Karpas-422 (cell line): ENCODE results near the gene SOCS3. TPM values are rescaled to one million over a fixed set of nuclear protein-coding genes. Genes with fewer than 3 reads are reported as not detected.

ENCODE experiments used
- DNase-seq: peaks from one replicate; pipeline ENCODE4 v3.0.0-alpha.2; 2015
- H2AFZ ChIP-seq: fragments of 200-600 bp; sonication (generic); 2 replicates; pipeline ENCODE4 v1.6.1; 2014; ENCODE audit warnings: antibody characterized with exemption, low read length, mixed read lengths
- H3K27ac ChIP-seq: fragments of 200-600 bp; sonication (generic); 2 replicates; pipeline ENCODE4 v1.5.1; 2014; ENCODE audit warnings: mild to moderate bottlenecking, low read length, moderate library complexity
- H3K27me3 ChIP-seq: fragments of 200-600 bp; sonication (generic); 2 replicates; pipeline ENCODE4 v1.6.1; 2014; ENCODE audit warnings: low read length, mixed read lengths
- H3K36me3 ChIP-seq: fragments of 200-600 bp; sonication (generic); 2 replicates; pipeline ENCODE4 v1.6.1; 2014; ENCODE audit warnings: low read length, mixed read lengths; ENCODE audit not compliant: insufficient read depth
- H3K4me1 ChIP-seq: fragments of 200-600 bp; sonication (generic); 2 replicates; pipeline ENCODE4 v1.6.1; 2014; ENCODE audit warnings: mild to moderate bottlenecking, low read length, mixed read lengths
- H3K4me2 ChIP-seq: fragments of 200-600 bp; sonication (generic); 2 replicates; pipeline ENCODE4 v1.6.1; 2014; ENCODE audit warnings: low read length, low read depth, mild to moderate bottlenecking; ENCODE audit not compliant: poor library complexity, severe bottlenecking
- H3K4me3 ChIP-seq: fragments of 200-600 bp; sonication (generic); 2 replicates; pipeline ENCODE4 v1.5.1; 2014; ENCODE audit warnings: mild to moderate bottlenecking, antibody characterized with exemption, low read length, mixed read lengths
- H3K79me2 ChIP-seq: fragments of 200-600 bp; sonication (generic); 2 replicates; pipeline ENCODE4 v1.6.1; 2014; ENCODE audit warnings: mild to moderate bottlenecking, low read length, mixed read lengths
- H3K9ac ChIP-seq: fragments of 200-600 bp; sonication (generic); 2 replicates; pipeline ENCODE4 v1.6.0; 2014; ENCODE audit warnings: low read length
- H3K9me2 ChIP-seq: fragments of 200-600 bp; sonication (generic), shearing (Covaris generic); replicated peaks from 2 replicates; pipeline ENCODE4 v1.6.0; 2014; ENCODE audit warnings: mild to moderate bottlenecking, low read length, moderate library complexity; ENCODE audit not compliant: insufficient read depth
- H3K9me3 ChIP-seq: fragments of 300-700, 200-600 bp; sonication (generic); 2 replicates; pipeline ENCODE4 v1.6.1; 2014; ENCODE audit warnings: low read length, mixed read lengths
- H4K20me1 ChIP-seq: fragments of 200-600 bp; sonication (generic); 2 replicates; pipeline ENCODE4 v1.6.1; 2014; ENCODE audit warnings: mild to moderate bottlenecking, antibody characterized with exemption, low read length, low read depth; ENCODE audit not compliant: insufficient read depth
- total RNA-seq: library from RNA; depleted of rRNA; stranded (reverse); fragments of >200 nt; shearing (Covaris generic); gene quantifications from 2 replicates; pipeline ENCODE4 v1.2.3, GENCODE V29; 2014; ENCODE audit warnings: low replicate concordance

SOCS3 gene
- total RNA-seq, 1 experiment from 2014 or later, result not detected

- no peaks in the 10 kb centered on the region for H3K27me3 ChIP-seq
- no peaks in the 10 kb centered on the region for H3K9me3 ChIP-seq
- no peak overlapping the region for H3K27ac ChIP-seq
- no peak for DNase-seq
- H3K36me3 ChIP-seq, result no peaks in the 10 kb centered on the region
- peaks cover 14% of the 10 kb centered on the region; the same call in 1 of the 2 replicates for H4K20me1 ChIP-seq
- H3K4me2 ChIP-seq, result no peak overlapping the region
- no peak overlapping the region for H3K9ac ChIP-seq
- no peak overlapping the region for H3K4me3 ChIP-seq
- H2AFZ ChIP-seq, result no peak overlapping the region
- no peaks in the 10 kb centered on the region for H3K79me2 ChIP-seq
- no peaks in the 10 kb centered on the region for H3K9me2 ChIP-seq
- H3K4me1 ChIP-seq, result peaks cover 31% of the 10 kb centered on the region
Measured at GRCh38 chr17:78355045-78355641, 4.7 kb downstream of the SOCS3 start.

- Histone ChIP-seq H3K4me2 (no peak overlapping the region), H3K27ac (no peak overlapping the region), H2AFZ (no peak overlapping the region), H3K9ac (no peak overlapping the region), H4K20me1 (peaks cover 14% of the 10 kb centered on the region; the same call in 1 of the 2 replicates), H3K79me2 (no peaks in the 10 kb centered on the region), H3K36me3 (no peaks in the 10 kb centered on the region), H3K4me1 (peaks cover 31% of the 10 kb centered on the region), H3K9me2 (no peaks in the 10 kb centered on the region), H3K27me3 (no peaks in the 10 kb centered on the region), H3K4me3 (no peak overlapping the region), H3K9me3 (no peaks in the 10 kb centered on the region)
- DNase-seq, result no peak
Measured at GRCh38 chr17:78353834-78354233, 6.0 kb downstream of the SOCS3 start.

- H3K4me2 ChIP-seq, result no peak overlapping the region
- H3K36me3 ChIP-seq, result no peaks in the 10 kb centered on the region
- H2AFZ ChIP-seq, result no peak overlapping the region
- H4K20me1 ChIP-seq, result peaks cover 8% of the 10 kb centered on the region; the same call in 1 of the 2 replicates
- no peak overlapping the region for H3K4me3 ChIP-seq
- no peaks in the 10 kb centered on the region for H3K27me3 ChIP-seq
- H3K9me3 ChIP-seq, result no peaks in the 10 kb centered on the region
- H3K9me2 ChIP-seq, result no peaks in the 10 kb centered on the region
- DNase-seq, result no peak
- no peak overlapping the region for H3K27ac ChIP-seq
- H3K4me1 ChIP-seq, result peaks cover 21% of the 10 kb centered on the region
- H3K9ac ChIP-seq, result no peak overlapping the region
- no peaks in the 10 kb centered on the region for H3K79me2 ChIP-seq
Measured at GRCh38 chr17:78351449-78352006, 8.3 kb downstream of the SOCS3 start.

- Histone ChIP-seq H3K27me3 (no peaks in the 10 kb centered on the region), H4K20me1 (peaks cover 8% of the 10 kb centered on the region; the same call in 1 of the 2 replicates), H3K36me3 (no peaks in the 10 kb centered on the region), H3K27ac (no peak overlapping the region), H3K4me3 (no peak overlapping the region), H2AFZ (no peak overlapping the region), H3K4me1 (peaks cover 11% of the 10 kb centered on the region), H3K9ac (no peak overlapping the region), H3K9me3 (no peaks in the 10 kb centered on the region), H3K9me2 (no peaks in the 10 kb centered on the region), H3K79me2 (no peaks in the 10 kb centered on the region), H3K4me2 (no peak overlapping the region)
- no peak for DNase-seq
Measured at GRCh38 chr17:78349891-78350642, 9.8 kb downstream of the SOCS3 start.

- Histone ChIP-seq H3K27me3 (no peaks in the 10 kb centered on the region), H3K4me2 (no peak overlapping the region), H3K9me3 (no peaks in the 10 kb centered on the region), H3K36me3 (no peaks in the 10 kb centered on the region), H2AFZ (no peak overlapping the region), H4K20me1 (peaks cover 4% of the 10 kb centered on the region; the same call in 1 of the 2 replicates), H3K4me1 (peaks cover 14% of the 10 kb centered on the region), H3K9ac (no peak overlapping the region), H3K79me2 (no peaks in the 10 kb centered on the region), H3K4me3 (no peak overlapping the region), H3K27ac (no peak overlapping the region), H3K9me2 (no peaks in the 10 kb centered on the region)
- DNase-seq, result no peak
Measured at GRCh38 chr17:78348055-78348770, 11.7 kb downstream of the SOCS3 start.

- Histone ChIP-seq H3K4me3 (no peak overlapping the region), H3K79me2 (no peaks in the 10 kb centered on the region), H3K4me2 (no peak overlapping the region), H3K27ac (no peak overlapping the region), H3K4me1 (peaks cover 14% of the 10 kb centered on the region), H4K20me1 (peaks cover 2% of the 10 kb centered on the region; the same call in 1 of the 2 replicates), H3K9me3 (no peaks in the 10 kb centered on the region), H2AFZ (no peak overlapping the region), H3K27me3 (no peaks in the 10 kb centered on the region), H3K9ac (no peak overlapping the region), H3K36me3 (no peaks in the 10 kb centered on the region), H3K9me2 (no peaks in the 10 kb centered on the region)
- DNase-seq, result no peak
Measured at GRCh38 chr17:78347453-78347852, 12.4 kb downstream of the SOCS3 start.

GRCh38 chr17:78346605-78347250 lies 13.1 kb downstream of the SOCS3 start:
- Histone ChIP-seq H2AFZ (no peak overlapping the region), H3K27ac (no peak overlapping the region), H3K4me3 (no peak overlapping the region), H3K9ac (no peak overlapping the region), H3K4me2 (no peak overlapping the region), H3K9me3 (no peaks in the 10 kb centered on the region), H3K27me3 (no peaks in the 10 kb centered on the region), H3K4me1 (peaks cover 12% of the 10 kb centered on the region), H3K36me3 (no peaks in the 10 kb centered on the region), H4K20me1 (no peaks in the 10 kb centered on the region; the same call in 1 of the 2 replicates), H3K79me2 (no peaks in the 10 kb centered on the region), H3K9me2 (no peaks in the 10 kb centered on the region)
- DNase-seq, result no peak
